ENCODE results near the gene TMPO. TPM values are rescaled to one million over a fixed set of nuclear protein-coding genes. Genes with fewer than 3 reads are reported as not detected.
"Not testable (repeated sequence)": the region's sequence is repeated elsewhere in the genome, so short reads cannot be mapped to it uniquely, and the experiment has no call there.

Gene TMPO
- total RNA-seq, 1 donor from 2014 or later: 83.3 TPM

- no peak for DNase-seq (ENCODE audit: low read depth in 2 of 2)
Observed at GRCh38 chr12:98578392-98578791, 63.0 kb downstream of the TMPO start.

GRCh38 chr12:98578821-98579220, 63.4 kb downstream of the TMPO start:
- no peak for DNase-seq (ENCODE audit: low read depth in 2 of 2)

GRCh38 chr12:98579347-98579746, 64.0 kb downstream of the TMPO start:
- no peak for DNase-seq (ENCODE audit: low read depth in 2 of 2)

- no peak for DNase-seq (ENCODE audit: low read depth in 2 of 2)
Observed at GRCh38 chr12:98579835-98580234, 64.4 kb downstream of the TMPO start.

- DNase-seq (ENCODE audit: low read depth in 2 of 2): no peak
Observed at GRCh38 chr12:98580695-98581094, 65.3 kb downstream of the TMPO start.

GRCh38 chr12:98581101-98581500, 65.7 kb downstream of the TMPO start:
- DNase-seq (ENCODE audit: low read depth in 2 of 2): no peak

- DNase-seq (ENCODE audit: low read depth in 2 of 2): no peak
Observed at GRCh38 chr12:98582093-98582492, 66.7 kb downstream of the TMPO start.

GRCh38 chr12:98587084-98587483, 71.7 kb downstream of the TMPO start:
- no peak for DNase-seq (ENCODE audit: low read depth in 2 of 2)

- DNase-seq (ENCODE audit: low read depth in 2 of 2): no peak
Observed at GRCh38 chr12:98591209-98591608, 75.8 kb downstream of the TMPO start.

GRCh38 chr12:98592825-98593322, 77.5 kb downstream of the TMPO start:
- no peak for DNase-seq (ENCODE audit: low read depth in 2 of 2)

- DNase-seq (ENCODE audit: low read depth in 2 of 2): peak; percentile 94 to 98
Observed at GRCh38 chr12:98593351-98594049, 78.1 kb downstream of the TMPO start, which contains the start of gene SLC25A3. Gene SLC25A3, plus strand, starts transcription at chr12:98593686. Its CDS starts 293 bp downstream, at chr12:98593979.

GRCh38 chr12:98594050-98594835, 78.9 kb downstream of the TMPO start:
- DNase-seq (ENCODE audit: low read depth in 2 of 2): peak in 1 of 2 donors; percentile 30

- peak in 1 of 2 donors; percentile 53 for DNase-seq (ENCODE audit: low read depth in 2 of 2)
Observed at GRCh38 chr12:98595243-98595988, 80.0 kb downstream of the TMPO start.

- not testable (repeated sequence) for DNase-seq (ENCODE audit: low read depth in 2 of 2)
Observed at GRCh38 chr12:98597313-98597712, 81.9 kb downstream of the TMPO start.

Other genes starting within 250 kb of the TMPO start
- gene SLC25A3, start 78.1 kb downstream of the TMPO start, total RNA-seq: 502 and 531 TPM in 2 replicates
- gene IKBIP, start 129.2 kb downstream of the TMPO start, total RNA-seq: 21.2 and 27.3 TPM in 2 replicates
- 19.1 and 25.7 TPM in 2 replicates for gene APAF1, start 129.7 kb downstream of the TMPO start, total RNA-seq